Measurements from ENCODE around the gene USP32.
"Not testable (repeated sequence)": the region's sequence is repeated elsewhere in the genome, so short reads cannot be mapped to it uniquely, and the experiment has no call there.

The USP32 gene

GRCh38 chr17:60369727-60370126 is 22.2 kb downstream of the USP32 start:
- DNase-seq = no peak

- DNase-seq = no peak
These were observed 28.1 kb downstream of the USP32 start for GRCh38 chr17:60363700-60364405.

GRCh38 chr17:60362329-60362728 is 29.6 kb downstream of the USP32 start:
- DNase-seq = no peak

GRCh38 chr17:60361889-60362288 is 30.0 kb downstream of the USP32 start:
- DNase-seq = no peak

GRCh38 chr17:60359415-60359814 is 32.5 kb downstream of the USP32 start:
- DNase-seq = no peak

GRCh38 chr17:60358606-60359225 is 33.2 kb downstream of the USP32 start:
- DNase-seq = no peak

GRCh38 chr17:60356940-60357339 is 35.0 kb downstream of the USP32 start:
- DNase-seq = no peak

GRCh38 chr17:60355663-60356594 is 36.0 kb downstream of the USP32 start:
- no peak for DNase-seq

- no peak for DNase-seq
These were observed 37.7 kb downstream of the USP32 start for GRCh38 chr17:60354223-60354622.

- DNase-seq = no peak
These were observed 38.2 kb downstream of the USP32 start for GRCh38 chr17:60353773-60354172.

- no peak for DNase-seq
These were observed 39.4 kb downstream of the USP32 start for GRCh38 chr17:60352569-60352968.

- DNase-seq = no peak
These were observed 39.9 kb downstream of the USP32 start for GRCh38 chr17:60352071-60352470.

GRCh38 chr17:60351012-60351695 is 40.8 kb downstream of the USP32 start:
- DNase-seq = no peak

- DNase-seq = no peak
These were observed 43.3 kb downstream of the USP32 start for GRCh38 chr17:60348616-60349015.

GRCh38 chr17:60345233-60345632 is 46.7 kb downstream of the USP32 start:
- no peak for DNase-seq

- DNase-seq = not testable (repeated sequence)
These were observed 49.4 kb downstream of the USP32 start for GRCh38 chr17:60342492-60342891.

- DNase-seq = no peak
These were observed 56.6 kb downstream of the USP32 start for GRCh38 chr17:60335289-60335688.

GRCh38 chr17:60333628-60334031 is 58.3 kb downstream of the USP32 start:
- DNase-seq = peak; percentile 6

- DNase-seq = not testable (repeated sequence)
These were observed 58.9 kb downstream of the USP32 start for GRCh38 chr17:60333072-60333471.

GRCh38 chr17:60332574-60332973 is 59.4 kb downstream of the USP32 start:
- no peak for DNase-seq

GRCh38 chr17:60330731-60331130 is 61.2 kb downstream of the USP32 start:
- no peak for DNase-seq

- DNase-seq = no peak
These were observed 63.3 kb downstream of the USP32 start for GRCh38 chr17:60328679-60329078.

- no peak for DNase-seq
These were observed 64.0 kb downstream of the USP32 start for GRCh38 chr17:60327901-60328273.

All from NCI-H1092 treated with DMSO at 0.1 percent for 48 hours (cell line).